Measurements from ENCODE around the gene P2RX5. TPM values are rescaled to one million over a fixed set of nuclear protein-coding genes. Genes with fewer than 3 reads are reported as not detected.

Gene P2RX5
- total RNA-seq, 1 donor from 2014 or later = 0.30 TPM

DNA sequence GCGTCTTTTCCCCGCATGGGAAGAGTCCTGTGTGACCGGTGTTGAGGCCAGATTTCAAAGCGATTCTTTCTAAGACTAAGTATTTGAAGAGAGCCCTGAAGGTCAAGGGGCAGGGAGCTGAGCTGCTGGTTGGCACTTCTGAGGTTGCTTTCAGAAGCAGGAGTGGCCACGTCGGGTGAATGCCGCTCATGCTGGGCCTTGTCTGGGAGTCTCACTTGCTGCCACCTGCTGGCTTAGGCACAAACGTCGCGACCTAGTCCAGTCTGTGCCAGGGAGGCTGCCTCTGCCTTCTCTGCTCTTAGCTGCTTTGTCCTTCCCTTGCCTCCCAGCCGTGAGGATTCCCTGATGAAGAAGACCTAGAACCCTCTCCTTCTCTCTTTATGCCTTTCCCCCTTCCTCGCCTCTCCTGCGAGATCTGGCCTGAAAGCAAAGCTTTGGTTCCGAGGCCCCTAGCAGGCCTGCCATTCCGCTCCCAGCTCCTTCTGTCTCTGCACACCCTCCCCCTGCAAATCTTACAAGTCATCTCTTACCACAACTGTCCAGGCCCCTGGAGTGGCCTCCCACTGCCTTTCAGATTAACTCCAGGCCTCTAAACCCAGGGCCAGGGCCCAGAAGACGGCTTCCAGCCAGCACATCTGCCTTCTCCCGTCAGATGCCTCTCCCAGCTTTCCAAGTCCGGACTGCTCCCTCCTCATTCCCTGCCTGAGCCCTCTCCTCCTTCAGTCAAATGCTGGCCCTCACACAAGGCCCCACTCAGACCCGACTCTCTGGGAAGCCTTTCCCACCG lies 48.0 kb downstream of the P2RX5 start:
- Mint-ChIP-seq H3K9me3 (ENCODE audit: low read depth) (no peaks in the 10 kb centered on the region), H3K27ac (ENCODE audit: unreplicated experiment) (peak overlapping the region; percentile 57), H3K4me3 (ENCODE audit: unreplicated experiment) (no peak overlapping the region), H3K36me3 (ENCODE audit: low read depth) (peaks cover 4% of the 10 kb centered on the region), H3K27me3 (ENCODE audit: low read depth) (no peaks in the 10 kb centered on the region), H3K4me1 (ENCODE audit: low read depth) (no peaks in the 10 kb centered on the region)
- TF ChIP-seq, protein P1, sequence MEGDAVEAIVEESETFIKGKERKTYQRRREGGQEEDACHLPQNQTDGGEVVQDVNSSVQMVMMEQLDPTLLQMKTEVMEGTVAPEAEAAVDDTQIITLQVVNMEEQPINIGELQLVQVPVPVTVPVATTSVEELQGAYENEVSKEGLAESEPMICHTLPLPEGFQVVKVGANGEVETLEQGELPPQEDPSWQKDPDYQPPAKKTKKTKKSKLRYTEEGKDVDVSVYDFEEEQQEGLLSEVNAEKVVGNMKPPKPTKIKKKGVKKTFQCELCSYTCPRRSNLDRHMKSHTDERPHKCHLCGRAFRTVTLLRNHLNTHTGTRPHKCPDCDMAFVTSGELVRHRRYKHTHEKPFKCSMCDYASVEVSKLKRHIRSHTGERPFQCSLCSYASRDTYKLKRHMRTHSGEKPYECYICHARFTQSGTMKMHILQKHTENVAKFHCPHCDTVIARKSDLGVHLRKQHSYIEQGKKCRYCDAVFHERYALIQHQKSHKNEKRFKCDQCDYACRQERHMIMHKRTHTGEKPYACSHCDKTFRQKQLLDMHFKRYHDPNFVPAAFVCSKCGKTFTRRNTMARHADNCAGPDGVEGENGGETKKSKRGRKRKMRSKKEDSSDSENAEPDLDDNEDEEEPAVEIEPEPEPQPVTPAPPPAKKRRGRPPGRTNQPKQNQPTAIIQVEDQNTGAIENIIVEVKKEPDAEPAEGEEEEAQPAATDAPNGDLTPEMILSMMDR (IDR thresholded peaks at IDR 0.05) = peak; percentile 76
- no peak for DNase-seq (ENCODE audit: low spot score)

DNA sequence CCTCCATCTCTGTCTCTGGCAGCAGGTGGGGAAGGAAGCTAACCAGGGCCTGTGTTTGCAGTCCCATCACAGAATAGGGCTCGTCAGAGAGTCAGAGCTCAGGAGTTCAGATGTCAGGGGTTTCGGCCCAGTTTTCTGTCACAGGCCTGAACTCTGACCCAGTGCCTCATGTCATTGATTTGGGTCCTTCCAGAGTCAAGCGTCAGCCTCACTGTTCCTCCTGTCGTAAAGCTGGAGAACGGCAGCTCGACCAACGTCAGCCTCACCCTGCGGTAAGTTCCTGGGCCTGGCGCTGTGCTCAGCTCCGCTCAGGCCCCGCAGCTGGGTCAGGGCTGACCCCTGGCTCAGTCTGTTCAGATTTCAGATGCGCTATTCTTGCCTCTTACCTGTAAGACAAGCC lies 48.7 kb downstream of the P2RX5 start:
- Mint-ChIP-seq H3K27ac (ENCODE audit: unreplicated experiment) (no peak overlapping the region), H3K4me3 (ENCODE audit: unreplicated experiment) (no peak overlapping the region), H3K4me1 (ENCODE audit: low read depth) (no peaks in the 10 kb centered on the region), H3K36me3 (ENCODE audit: low read depth) (peaks cover 4% of the 10 kb centered on the region), H3K27me3 (ENCODE audit: low read depth) (no peaks in the 10 kb centered on the region), H3K9me3 (ENCODE audit: low read depth) (no peaks in the 10 kb centered on the region)
- TF ChIP-seq, protein P1 (IDR thresholded peaks at IDR 0.05) = no peak
- DNase-seq (ENCODE audit: low spot score) = no peak

GRCh38 chr17:3645310-3645709 lies 50.6 kb downstream of the P2RX5 start:
- DNase-seq (ENCODE audit: low spot score) = no peak
- peaks cover 2% of the 10 kb centered on the region for H3K4me1 Mint-ChIP-seq (ENCODE audit: low read depth)
- H3K9me3 Mint-ChIP-seq (ENCODE audit: low read depth) = no peaks in the 10 kb centered on the region
- no peak overlapping the region for H3K4me3 Mint-ChIP-seq (ENCODE audit: unreplicated experiment)
- TF ChIP-seq, protein P1 (IDR thresholded peaks at IDR 0.05) = no peak
- peaks cover 4% of the 10 kb centered on the region for H3K36me3 Mint-ChIP-seq (ENCODE audit: low read depth)
- no peaks in the 10 kb centered on the region for H3K27me3 Mint-ChIP-seq (ENCODE audit: low read depth)
- no peak overlapping the region for H3K27ac Mint-ChIP-seq (ENCODE audit: unreplicated experiment)

GRCh38 chr17:3643889-3644349 lies 52.0 kb downstream of the P2RX5 start:
- Mint-ChIP-seq H3K27me3 (ENCODE audit: low read depth) (no peaks in the 10 kb centered on the region), H3K9me3 (ENCODE audit: low read depth) (no peaks in the 10 kb centered on the region), H3K27ac (ENCODE audit: unreplicated experiment) (no peak overlapping the region), H3K4me1 (ENCODE audit: low read depth) (peaks cover 9% of the 10 kb centered on the region), H3K36me3 (ENCODE audit: low read depth) (peaks cover 4% of the 10 kb centered on the region), H3K4me3 (ENCODE audit: unreplicated experiment) (no peak overlapping the region)
- TF ChIP-seq, protein P1 (IDR thresholded peaks at IDR 0.05) = no peak
- no peak for DNase-seq (ENCODE audit: low spot score)

GRCh38 chr17:3641717-3642486 lies 54.1 kb downstream of the P2RX5 start:
- Mint-ChIP-seq H3K9me3 (ENCODE audit: low read depth) (no peaks in the 10 kb centered on the region), H3K27ac (ENCODE audit: unreplicated experiment) (no peak overlapping the region), H3K4me3 (ENCODE audit: unreplicated experiment) (no peak overlapping the region), H3K36me3 (ENCODE audit: low read depth) (peaks cover 4% of the 10 kb centered on the region), H3K27me3 (ENCODE audit: low read depth) (no peaks in the 10 kb centered on the region), H3K4me1 (ENCODE audit: low read depth) (peaks cover 18% of the 10 kb centered on the region)
- TF ChIP-seq, protein P1 (IDR thresholded peaks at IDR 0.05) = no peak
- no peak for DNase-seq (ENCODE audit: low spot score)
